WTC11 (cell line): ENCODE results near the gene PCDHGC5. TPM values are rescaled to one million over a fixed set of nuclear protein-coding genes. Genes with fewer than 3 reads are reported as not detected.

ENCODE experiments used
- ATF1 ChIP-seq: sonication (generic); formaldehyde crosslinking; IDR thresholded peaks from 2 replicates; pipeline ENCODE4 v1.8.1; 2023; ENCODE audit warnings: mild to moderate bottlenecking, moderate library complexity, missing genetic modification reagents
- ATF3 ChIP-seq: sonication (generic); formaldehyde crosslinking; conservative IDR thresholded peaks from 2 replicates; pipeline ENCODE4 v1.8.1; 2022; ENCODE audit warnings: mild to moderate bottlenecking, missing genetic modification reagents
- CBFB ChIP-seq: sonication (generic); formaldehyde crosslinking; IDR thresholded peaks from 2 replicates; pipeline ENCODE4 v1.8.1; 2022; ENCODE audit warnings: mild to moderate bottlenecking, low read depth, missing genetic modification reagents
- CREB1 ChIP-seq: sonication (generic); formaldehyde crosslinking; IDR thresholded peaks from 2 replicates; pipeline ENCODE4 v1.8.0; 2023; ENCODE audit warnings: mild to moderate bottlenecking, missing genetic modification reagents
- CREM ChIP-seq: sonication (generic); formaldehyde crosslinking; IDR thresholded peaks from 2 replicates; pipeline ENCODE4 v1.8.1; 2022; ENCODE audit warnings: mild to moderate bottlenecking, missing genetic modification reagents, moderate library complexity
- CTCF ChIP-seq: fragments of 200-600 bp; IDR thresholded peaks from 2 replicates; pipeline ENCODE4 v1.8.0; 2022; ENCODE audit warnings: antibody characterized with exemption
- FOXJ3 ChIP-seq: sonication (generic); formaldehyde crosslinking; IDR thresholded peaks from 2 replicates; pipeline ENCODE4 v1.9.0; 2021; ENCODE audit warnings: missing genetic modification reagents, mild to moderate bottlenecking, borderline replicate concordance
- FOXK1 ChIP-seq: sonication (generic); formaldehyde crosslinking; IDR thresholded peaks from 2 replicates; pipeline ENCODE4 v1.8.0; 2022; ENCODE audit warnings: mild to moderate bottlenecking, moderate library complexity, missing genetic modification reagents
- GABPB1 ChIP-seq: sonication (generic); formaldehyde crosslinking; IDR thresholded peaks from 2 replicates; pipeline ENCODE4 v1.8.1; 2023; ENCODE audit warnings: mild to moderate bottlenecking, missing genetic modification reagents
- GRHL2 ChIP-seq: fragments of 250-450 bp; sonication (Bioruptor Pico); IDR thresholded peaks from 2 replicates; pipeline ENCODE4 v1.8.0; 2022; ENCODE audit warnings: mild to moderate bottlenecking, moderate library complexity; ENCODE audit not compliant: insufficient replicate concordance, severe bottlenecking
- HMGA2 ChIP-seq: fragments of 250-450 bp; sonication (Bioruptor Pico); IDR thresholded peaks from 2 replicates; pipeline ENCODE4 v1.4.0; 2021; ENCODE audit warnings: mild to moderate bottlenecking, moderate library complexity
- NFYB ChIP-seq: sonication (generic); formaldehyde crosslinking; conservative IDR thresholded peaks from 2 replicates; pipeline ENCODE4 v1.8.0; 2022; ENCODE audit warnings: low read depth, missing genetic modification reagents
- NR1H2 ChIP-seq: sonication (generic); formaldehyde crosslinking; IDR thresholded peaks from 2 replicates; pipeline ENCODE4 v1.9.0; 2021; ENCODE audit warnings: mild to moderate bottlenecking, moderate library complexity, missing genetic modification reagents
- NR2C2 ChIP-seq: sonication (generic); formaldehyde crosslinking; IDR thresholded peaks from 2 replicates; pipeline ENCODE4 v1.8.0; 2022; ENCODE audit warnings: mild to moderate bottlenecking, missing genetic modification reagents
- OVOL2 ChIP-seq: fragments of 250-450 bp; sonication (Bioruptor Pico); IDR thresholded peaks from 2 replicates; pipeline ENCODE4 v1.9.0; 2021; ENCODE audit warnings: mild to moderate bottlenecking, borderline replicate concordance
- PRRX2 ChIP-seq: fragments of 250-450 bp; sonication (Bioruptor Pico); IDR thresholded peaks from 2 replicates; pipeline ENCODE4 v1.8.0; 2021; ENCODE audit warnings: mild to moderate bottlenecking
- SMAD3 ChIP-seq: sonication (generic); formaldehyde crosslinking; IDR thresholded peaks from 2 replicates; pipeline ENCODE4 v1.8.0; 2022; ENCODE audit warnings: missing genetic modification reagents, mild to moderate bottlenecking, borderline replicate concordance
- SMAD4 ChIP-seq: sonication (generic); formaldehyde crosslinking; IDR thresholded peaks from 2 replicates; pipeline ENCODE4 v1.8.0; 2022; ENCODE audit warnings: mild to moderate bottlenecking, missing genetic modification reagents
- SP1 ChIP-seq: sonication (generic); formaldehyde crosslinking; conservative IDR thresholded peaks from 2 replicates; pipeline ENCODE4 v1.8.1; 2022; ENCODE audit warnings: missing genetic modification reagents
- TEAD1 ChIP-seq: sonication (generic); formaldehyde crosslinking; IDR thresholded peaks from 2 replicates; pipeline ENCODE4 v1.8.0; 2022; ENCODE audit warnings: mild to moderate bottlenecking, missing genetic modification reagents
- ZNF138 ChIP-seq: sonication (generic); formaldehyde crosslinking; conservative IDR thresholded peaks from 2 replicates; pipeline ENCODE4 v1.8.1; 2022; ENCODE audit warnings: mild to moderate bottlenecking, moderate library complexity, missing genetic modification reagents
- ZNF232 ChIP-seq: sonication (generic); formaldehyde crosslinking; IDR thresholded peaks from 2 replicates; pipeline ENCODE4 v1.8.0; 2022; ENCODE audit warnings: mild to moderate bottlenecking, missing genetic modification reagents
- ZNF423 ChIP-seq: fragments of 250-450 bp; sonication (Bioruptor Pico); IDR thresholded peaks from 2 replicates; pipeline ENCODE4 v2.1.2; 2022; ENCODE audit warnings: mild to moderate bottlenecking, moderate library complexity
- total RNA-seq: library from RNA; stranded (reverse); gene quantifications from 3 replicates; pipeline ENCODE4 v1.2.3, GENCODE V29; 2021
- TF ChIP-seq, protein P1 (sequence below): sonication (generic); formaldehyde crosslinking; IDR thresholded peaks from 2 replicates; pipeline ENCODE4 v1.8.0; 2023; ENCODE audit warnings: missing genetic modification reagents, mild to moderate bottlenecking, borderline replicate concordance
- TF ChIP-seq, protein P2 (sequence below): sonication (generic); formaldehyde crosslinking; IDR thresholded peaks from 2 replicates; pipeline ENCODE4 v1.8.1; 2023; ENCODE audit warnings: mild to moderate bottlenecking, missing genetic modification reagents
- TF ChIP-seq, protein P3 (sequence below): sonication (generic); formaldehyde crosslinking; IDR thresholded peaks from 2 replicates; pipeline ENCODE4 v1.8.0; 2022; ENCODE audit warnings: mild to moderate bottlenecking, missing genetic modification reagents
- TF ChIP-seq, protein P4 (sequence below): sonication (generic); formaldehyde crosslinking; IDR thresholded peaks from 2 replicates; pipeline ENCODE4 v1.8.0; 2022; ENCODE audit warnings: mild to moderate bottlenecking, missing genetic modification reagents
- TF ChIP-seq, protein P5 (sequence below): sonication (generic); formaldehyde crosslinking; conservative IDR thresholded peaks from 2 replicates; pipeline ENCODE4 v1.8.1; 2023; ENCODE audit warnings: mild to moderate bottlenecking, low read depth, missing genetic modification reagents, moderate library complexity

PCDHGC5 gene
- total RNA-seq, 1 experiment from 2014 or later: 1.5 TPM

DNA sequence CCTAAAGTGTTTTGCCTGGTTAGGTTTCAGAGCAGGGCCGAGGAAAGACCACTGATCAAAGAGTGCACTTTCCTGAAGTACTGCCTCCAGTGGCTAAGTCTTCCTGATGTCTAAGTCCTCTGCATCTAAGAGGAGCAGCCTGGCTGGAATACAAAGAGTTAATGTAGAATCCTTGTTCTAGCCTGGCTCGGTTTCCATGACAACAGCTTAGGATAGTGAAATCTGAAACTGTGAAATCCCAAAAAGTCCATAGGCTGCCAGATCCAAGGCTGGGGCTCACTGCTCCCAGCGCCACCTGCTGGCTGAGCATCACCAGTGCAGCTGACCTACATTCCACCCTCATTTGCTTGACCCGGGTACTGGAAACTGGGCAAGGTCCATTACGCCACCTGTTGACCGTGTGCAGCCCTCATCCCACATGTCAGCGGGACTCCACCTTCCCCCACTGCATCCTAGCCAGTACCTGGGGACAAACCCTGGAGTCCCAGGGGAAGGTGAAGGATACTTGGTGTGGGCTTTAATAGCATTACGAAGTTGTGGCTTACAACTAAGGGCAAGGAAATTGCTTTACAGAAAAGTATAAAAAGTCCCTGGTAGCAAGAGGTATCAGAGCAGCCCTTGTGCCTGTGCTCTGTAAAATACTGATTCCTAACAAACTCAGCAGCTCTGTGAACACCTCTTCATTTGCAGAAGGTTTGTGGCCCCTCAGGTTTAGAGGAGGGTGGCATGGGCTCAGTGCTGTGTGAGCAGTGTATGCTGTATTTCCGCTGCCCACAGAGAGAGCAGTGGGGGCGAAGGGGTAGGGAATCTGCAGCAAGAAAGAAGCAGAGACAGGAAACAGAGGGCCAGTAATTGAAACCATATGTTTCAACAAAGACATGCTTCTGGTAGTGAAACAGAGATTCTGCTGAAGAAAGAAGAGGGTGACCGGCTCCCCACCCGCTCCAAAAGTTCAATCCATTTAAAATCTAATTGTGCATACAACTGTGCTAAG is 36.0 kb downstream of the PCDHGC5 start (continued):
- TF ChIP-seq, protein P1, sequence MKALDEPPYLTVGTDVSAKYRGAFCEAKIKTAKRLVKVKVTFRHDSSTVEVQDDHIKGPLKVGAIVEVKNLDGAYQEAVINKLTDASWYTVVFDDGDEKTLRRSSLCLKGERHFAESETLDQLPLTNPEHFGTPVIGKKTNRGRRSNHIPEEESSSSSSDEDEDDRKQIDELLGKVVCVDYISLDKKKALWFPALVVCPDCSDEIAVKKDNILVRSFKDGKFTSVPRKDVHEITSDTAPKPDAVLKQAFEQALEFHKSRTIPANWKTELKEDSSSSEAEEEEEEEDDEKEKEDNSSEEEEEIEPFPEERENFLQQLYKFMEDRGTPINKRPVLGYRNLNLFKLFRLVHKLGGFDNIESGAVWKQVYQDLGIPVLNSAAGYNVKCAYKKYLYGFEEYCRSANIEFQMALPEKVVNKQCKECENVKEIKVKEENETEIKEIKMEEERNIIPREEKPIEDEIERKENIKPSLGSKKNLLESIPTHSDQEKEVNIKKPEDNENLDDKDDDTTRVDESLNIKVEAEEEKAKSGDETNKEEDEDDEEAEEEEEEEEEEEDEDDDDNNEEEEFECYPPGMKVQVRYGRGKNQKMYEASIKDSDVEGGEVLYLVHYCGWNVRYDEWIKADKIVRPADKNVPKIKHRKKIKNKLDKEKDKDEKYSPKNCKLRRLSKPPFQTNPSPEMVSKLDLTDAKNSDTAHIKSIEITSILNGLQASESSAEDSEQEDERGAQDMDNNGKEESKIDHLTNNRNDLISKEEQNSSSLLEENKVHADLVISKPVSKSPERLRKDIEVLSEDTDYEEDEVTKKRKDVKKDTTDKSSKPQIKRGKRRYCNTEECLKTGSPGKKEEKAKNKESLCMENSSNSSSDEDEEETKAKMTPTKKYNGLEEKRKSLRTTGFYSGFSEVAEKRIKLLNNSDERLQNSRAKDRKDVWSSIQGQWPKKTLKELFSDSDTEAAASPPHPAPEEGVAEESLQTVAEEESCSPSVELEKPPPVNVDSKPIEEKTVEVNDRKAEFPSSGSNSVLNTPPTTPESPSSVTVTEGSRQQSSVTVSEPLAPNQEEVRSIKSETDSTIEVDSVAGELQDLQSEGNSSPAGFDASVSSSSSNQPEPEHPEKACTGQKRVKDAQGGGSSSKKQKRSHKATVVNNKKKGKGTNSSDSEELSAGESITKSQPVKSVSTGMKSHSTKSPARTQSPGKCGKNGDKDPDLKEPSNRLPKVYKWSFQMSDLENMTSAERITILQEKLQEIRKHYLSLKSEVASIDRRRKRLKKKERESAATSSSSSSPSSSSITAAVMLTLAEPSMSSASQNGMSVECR (CRISPR knock-in tag): no peak
- TF ChIP-seq, protein P2, sequence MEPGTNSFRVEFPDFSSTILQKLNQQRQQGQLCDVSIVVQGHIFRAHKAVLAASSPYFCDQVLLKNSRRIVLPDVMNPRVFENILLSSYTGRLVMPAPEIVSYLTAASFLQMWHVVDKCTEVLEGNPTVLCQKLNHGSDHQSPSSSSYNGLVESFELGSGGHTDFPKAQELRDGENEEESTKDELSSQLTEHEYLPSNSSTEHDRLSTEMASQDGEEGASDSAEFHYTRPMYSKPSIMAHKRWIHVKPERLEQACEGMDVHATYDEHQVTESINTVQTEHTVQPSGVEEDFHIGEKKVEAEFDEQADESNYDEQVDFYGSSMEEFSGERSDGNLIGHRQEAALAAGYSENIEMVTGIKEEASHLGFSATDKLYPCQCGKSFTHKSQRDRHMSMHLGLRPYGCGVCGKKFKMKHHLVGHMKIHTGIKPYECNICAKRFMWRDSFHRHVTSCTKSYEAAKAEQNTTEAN (CRISPR knock-in tag): no peak
- TF ChIP-seq SMAD4 (CRISPR knock-in tag) (no peak), PRRX2 (CRISPR knock-in tag) (no peak), CTCF (peak; percentile 97), ZNF423 (CRISPR knock-in tag) (no peak), FOXK1 (CRISPR knock-in tag) (0 out of 2 replicates have a peak, but pooled peaks have one; percentile 41), ATF3 (no peak), NFYB (CRISPR knock-in tag) (no peak), ZNF138 (no peak; the same call in 1 of the 2 replicates), OVOL2 (no peak), TEAD1 (peak; percentile 91; the same call in 1 of the 2 replicates), CREM (no peak), SP1 (CRISPR knock-in tag) (peak; percentile 72), ZNF232 (no peak), GRHL2 (CRISPR knock-in tag) (no peak), NR2C2 (CRISPR knock-in tag) (no peak), FOXJ3 (CRISPR knock-in tag) (no peak), SMAD3 (CRISPR knock-in tag) (no peak), HMGA2 (CRISPR knock-in tag) (no peak), NR1H2 (no peak), GABPB1 (CRISPR knock-in tag) (no peak), CBFB (no peak), ATF1 (CRISPR knock-in tag) (no peak), CREB1 (CRISPR knock-in tag) (no peak)
- TF ChIP-seq, protein P3, sequence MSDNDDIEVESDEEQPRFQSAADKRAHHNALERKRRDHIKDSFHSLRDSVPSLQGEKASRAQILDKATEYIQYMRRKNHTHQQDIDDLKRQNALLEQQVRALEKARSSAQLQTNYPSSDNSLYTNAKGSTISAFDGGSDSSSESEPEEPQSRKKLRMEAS (CRISPR knock-in tag): no peak
- TF ChIP-seq, protein P4, sequence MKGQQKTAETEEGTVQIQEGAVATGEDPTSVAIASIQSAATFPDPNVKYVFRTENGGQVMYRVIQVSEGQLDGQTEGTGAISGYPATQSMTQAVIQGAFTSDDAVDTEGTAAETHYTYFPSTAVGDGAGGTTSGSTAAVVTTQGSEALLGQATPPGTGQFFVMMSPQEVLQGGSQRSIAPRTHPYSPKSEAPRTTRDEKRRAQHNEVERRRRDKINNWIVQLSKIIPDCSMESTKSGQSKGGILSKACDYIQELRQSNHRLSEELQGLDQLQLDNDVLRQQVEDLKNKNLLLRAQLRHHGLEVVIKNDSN (CRISPR knock-in tag): no peak
- TF ChIP-seq, protein P5, sequence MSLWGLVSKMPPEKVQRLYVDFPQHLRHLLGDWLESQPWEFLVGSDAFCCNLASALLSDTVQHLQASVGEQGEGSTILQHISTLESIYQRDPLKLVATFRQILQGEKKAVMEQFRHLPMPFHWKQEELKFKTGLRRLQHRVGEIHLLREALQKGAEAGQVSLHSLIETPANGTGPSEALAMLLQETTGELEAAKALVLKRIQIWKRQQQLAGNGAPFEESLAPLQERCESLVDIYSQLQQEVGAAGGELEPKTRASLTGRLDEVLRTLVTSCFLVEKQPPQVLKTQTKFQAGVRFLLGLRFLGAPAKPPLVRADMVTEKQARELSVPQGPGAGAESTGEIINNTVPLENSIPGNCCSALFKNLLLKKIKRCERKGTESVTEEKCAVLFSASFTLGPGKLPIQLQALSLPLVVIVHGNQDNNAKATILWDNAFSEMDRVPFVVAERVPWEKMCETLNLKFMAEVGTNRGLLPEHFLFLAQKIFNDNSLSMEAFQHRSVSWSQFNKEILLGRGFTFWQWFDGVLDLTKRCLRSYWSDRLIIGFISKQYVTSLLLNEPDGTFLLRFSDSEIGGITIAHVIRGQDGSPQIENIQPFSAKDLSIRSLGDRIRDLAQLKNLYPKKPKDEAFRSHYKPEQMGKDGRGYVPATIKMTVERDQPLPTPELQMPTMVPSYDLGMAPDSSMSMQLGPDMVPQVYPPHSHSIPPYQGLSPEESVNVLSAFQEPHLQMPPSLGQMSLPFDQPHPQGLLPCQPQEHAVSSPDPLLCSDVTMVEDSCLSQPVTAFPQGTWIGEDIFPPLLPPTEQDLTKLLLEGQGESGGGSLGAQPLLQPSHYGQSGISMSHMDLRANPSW (CRISPR knock-in tag): no peak
